Nephron (organoid): ENCODE results near the gene PCK2.

Source experiments
- H3K27ac Mint-ChIP-seq, 3 experiments: 2 replicates each; pipeline ENCODE4 v1.8.0; 2020; ENCODE audit warnings: mixed read lengths in 3 of 3, mild to moderate bottlenecking in 2 of 3, moderate library complexity in 1 of 3
- H3K27me3 Mint-ChIP-seq: 2 replicates; pipeline ENCODE4 v1.8.0; 2021; ENCODE audit warnings: low read depth, mild to moderate bottlenecking, moderate library complexity, mixed read lengths
- H3K36me3 Mint-ChIP-seq: 2 replicates; pipeline ENCODE4 v1.8.0; 2020; ENCODE audit warnings: low read depth, mixed read lengths
- H3K4me1 Mint-ChIP-seq: 2 replicates; pipeline ENCODE4 v1.8.0; 2020; ENCODE audit warnings: mixed read lengths
- H3K4me3 Mint-ChIP-seq, 3 experiments: 2 replicates each; pipeline ENCODE4 v1.8.0; 2020; ENCODE audit warnings: mild to moderate bottlenecking in 3 of 3, mixed read lengths in 3 of 3, moderate library complexity in 2 of 3
- H3K9me3 Mint-ChIP-seq: 2 replicates; pipeline ENCODE4 v1.8.0; 2020; ENCODE audit warnings: mixed read lengths
- CTCF ChIP-seq, 3 experiments: fragments of 200-600 bp; sonication (generic); IDR thresholded peaks; one replicate each; pipeline ENCODE4 v1.5.0; 2021; ENCODE audit warnings: antibody characterized with exemption in 3 of 3; ENCODE audit not compliant: unreplicated experiment in 3 of 3

Gene PCK2

GRCh38 chr14:24087004-24087403 is 7.1 kb upstream of the PCK2 start:
- H3K27me3 Mint-ChIP-seq: peaks cover 32% of the 10 kb centered on the region
- TF ChIP-seq CTCF (IDR thresholded peaks at IDR 0.05; ENCODE audit: unreplicated experiment in 3 of 3): no peak
- H3K27ac Mint-ChIP-seq: no peak overlapping the region
- no peak overlapping the region for H3K4me3 Mint-ChIP-seq
- no peaks in the 10 kb centered on the region for H3K36me3 Mint-ChIP-seq
- H3K4me1 Mint-ChIP-seq: peaks cover 17% of the 10 kb centered on the region
- H3K9me3 Mint-ChIP-seq: no peaks in the 10 kb centered on the region

GRCh38 chr14:24088095-24088494 is 6.0 kb upstream of the PCK2 start:
- H3K27me3 Mint-ChIP-seq: peaks cover 22% of the 10 kb centered on the region
- no peak overlapping the region for H3K4me3 Mint-ChIP-seq
- no peaks in the 10 kb centered on the region for H3K36me3 Mint-ChIP-seq
- no peaks in the 10 kb centered on the region for H3K9me3 Mint-ChIP-seq
- TF ChIP-seq CTCF (IDR thresholded peaks at IDR 0.05; ENCODE audit: unreplicated experiment in 3 of 3): no peak
- H3K4me1 Mint-ChIP-seq: peaks cover 20% of the 10 kb centered on the region
- no peak overlapping the region for H3K27ac Mint-ChIP-seq

GRCh38 chr14:24089890-24090289 is 4.2 kb upstream of the PCK2 start:
- Mint-ChIP-seq H3K27me3 (peaks cover 6% of the 10 kb centered on the region), H3K27ac (no peak overlapping the region), H3K4me1 (peaks cover 29% of the 10 kb centered on the region), H3K4me3 (no peak overlapping the region), H3K9me3 (no peaks in the 10 kb centered on the region), H3K36me3 (no peaks in the 10 kb centered on the region)
- no peak for TF ChIP-seq CTCF (IDR thresholded peaks at IDR 0.05; ENCODE audit: unreplicated experiment in 3 of 3)

- Mint-ChIP-seq H3K9me3 (no peaks in the 10 kb centered on the region), H3K27ac (peak overlapping the region in 1 of 3 experiments; percentile 13), H3K36me3 (no peaks in the 10 kb centered on the region), H3K4me1 (peaks cover 29% of the 10 kb centered on the region), H3K27me3 (peaks cover 7% of the 10 kb centered on the region), H3K4me3 (peak overlapping the region; percentile 94 to 97 (median 95))
- TF ChIP-seq CTCF (IDR thresholded peaks at IDR 0.05; ENCODE audit: unreplicated experiment in 3 of 3): no peak
Measured at GRCh38 chr14:24092110-24092504, 2.0 kb upstream of the PCK2 start.

GRCh38 chr14:24092505-24093206 is 1.5 kb upstream of the PCK2 start:
- Mint-ChIP-seq H3K4me1 (peaks cover 28% of the 10 kb centered on the region), H3K27ac (peak overlapping the region; percentile 65 to 87 (median 66)), H3K4me3 (peak overlapping the region; percentile 94 to 97 (median 95)), H3K36me3 (no peaks in the 10 kb centered on the region), H3K9me3 (no peaks in the 10 kb centered on the region), H3K27me3 (peaks cover 7% of the 10 kb centered on the region)
- TF ChIP-seq CTCF (IDR thresholded peaks at IDR 0.05; ENCODE audit: unreplicated experiment in 3 of 3): no peak
